ENCODE data around the gene RPS15. TPM values are rescaled to one million over a fixed set of nuclear protein-coding genes. Genes with fewer than 3 reads are reported as not detected.

Gene RPS15
- total and polyA plus RNA-seq, 2 donors (not counting 3 experiments of a cell fraction or from before 2014, with no cell fraction given), result 1,260 to 3,270 TPM

- CTCF ChIA-PET, result no interaction called here
- no peaks in the 10 kb centered on the region for H3K27me3 ChIP-seq (ENCODE audit: control insufficient read depth in 2 of 2, insufficient read depth in 2 of 2, low read length in 2 of 2)
- H3K9me1 ChIP-seq (replicated peaks; ENCODE audit: control insufficient read depth, extremely low read depth, insufficient read depth, low read length), result no peaks in the 10 kb centered on the region
- no peak overlapping the region for H3K27ac ChIP-seq (ENCODE audit: insufficient read depth, low read depth, low read length)
- peaks cover 8% of the 10 kb centered on the region for H3K79me2 ChIP-seq (ENCODE audit: control insufficient read depth, insufficient read depth, low read length)
- no peak overlapping the region for H3K9ac ChIP-seq (replicated peaks; ENCODE audit: extremely low read depth, insufficient read depth, low read length)
- no peak overlapping the region for H3K4me2 ChIP-seq (ENCODE audit: insufficient read depth, low read length)
- H3K9me3 ChIP-seq (replicated peaks; ENCODE audit: control insufficient read depth, insufficient read depth, low read length), result no peaks in the 10 kb centered on the region
- no peaks in the 10 kb centered on the region for H4K20me1 ChIP-seq (replicated peaks; ENCODE audit: control insufficient read depth, extremely low read depth, insufficient read depth, low read length)
- peaks cover 0 to 47% of the 10 kb centered on the region in 2 experiments for H3K36me3 ChIP-seq (ENCODE audit: control insufficient read depth in 2 of 2, extremely low read depth in 1 of 2, insufficient read depth in 2 of 2, low read length in 2 of 2)
- no peak for TF ChIP-seq POLR2AphosphoS5 (IDR thresholded peaks at IDR 0.05; ENCODE audit: insufficient read depth, low read depth, low read length)
- no peak for TF ChIP-seq JUN (IDR thresholded peaks at IDR 0.05; ENCODE audit: borderline replicate concordance, insufficient read depth, insufficient read length, low read depth)
- intact Hi-C loops (cut with micrococcal nuclease) (no loop called here), dilution Hi-C loops (cut with MboI; ENCODE audit: extremely low pct_ligation_motif_present, low sequenced_read_pairs) (no loop called here)
- H3K4me1 ChIP-seq (ENCODE audit: control insufficient read depth, extremely low read depth, insufficient read depth, low read length), result no peaks in the 10 kb centered on the region
- no peak for DNase-seq (ENCODE audit: low read depth, low spot score)
- FAIRE-seq, result no peak
- POLR2A ChIA-PET, result no interaction called here
- no TSS peak for BruUV-seq (replicated peaks)
- no peak overlapping the region for H3K4me3 ChIP-seq (replicated peaks in 1 of 3; ENCODE audit: insufficient read depth in 1 of 3, low read depth in 1 of 3, low read length in 3 of 3)
- H2AFZ ChIP-seq (ENCODE audit: low read depth, low read length), result no peak overlapping the region
These were observed 4.2 kb upstream of the RPS15 start for GRCh38 chr19:1434040-1434366.

GRCh38 chr19:1434577-1435060 is 3.6 kb upstream of the RPS15 start:
- Histone ChIP-seq H3K4me2 (ENCODE audit: insufficient read depth, low read length) (no peak overlapping the region), H3K4me3 (replicated peaks in 1 of 3; ENCODE audit: insufficient read depth in 1 of 3, low read depth in 1 of 3, low read length in 3 of 3) (no peak overlapping the region), H3K9me3 (replicated peaks; ENCODE audit: control insufficient read depth, insufficient read depth, low read length) (no peaks in the 10 kb centered on the region), H4K20me1 (replicated peaks; ENCODE audit: control insufficient read depth, extremely low read depth, insufficient read depth, low read length) (no peaks in the 10 kb centered on the region), H2AFZ (ENCODE audit: low read depth, low read length) (no peak overlapping the region), H3K36me3 (ENCODE audit: control insufficient read depth in 2 of 2, extremely low read depth in 1 of 2, insufficient read depth in 2 of 2, low read length in 2 of 2) (peaks cover 0 to 41% of the 10 kb centered on the region in 2 experiments), H3K27ac (ENCODE audit: insufficient read depth, low read depth, low read length) (no peak overlapping the region), H3K27me3 (ENCODE audit: control insufficient read depth in 2 of 2, insufficient read depth in 2 of 2, low read length in 2 of 2) (no peaks in the 10 kb centered on the region), H3K79me2 (ENCODE audit: control insufficient read depth, insufficient read depth, low read length) (peaks cover 14% of the 10 kb centered on the region), H3K9ac (replicated peaks; ENCODE audit: extremely low read depth, insufficient read depth, low read length) (no peak overlapping the region), H3K9me1 (replicated peaks; ENCODE audit: control insufficient read depth, extremely low read depth, insufficient read depth, low read length) (no peaks in the 10 kb centered on the region), H3K4me1 (ENCODE audit: control insufficient read depth, extremely low read depth, insufficient read depth, low read length) (peaks cover 2% of the 10 kb centered on the region)
- ChIA-PET POLR2A (no interaction called here), CTCF (no interaction called here)
- DNase-seq (ENCODE audit: low read depth, low spot score) (no peak), FAIRE-seq (no peak)
- no TSS peak for BruUV-seq (replicated peaks)
- dilution Hi-C loops (cut with MboI; ENCODE audit: extremely low pct_ligation_motif_present, low sequenced_read_pairs), result no loop called here
- TF ChIP-seq CTCF (IDR thresholded peaks at IDR 0.05; ENCODE audit: extremely low read depth in 1 of 2, insufficient read depth in 1 of 2, low read depth in 1 of 2, low read length in 2 of 2) (no peak), GATA2 (IDR thresholded peaks at IDR 0.05; ENCODE audit: insufficient read depth, insufficient read length, low read depth, low read length) (no peak)
- TF ChIP-seq, protein P1, sequence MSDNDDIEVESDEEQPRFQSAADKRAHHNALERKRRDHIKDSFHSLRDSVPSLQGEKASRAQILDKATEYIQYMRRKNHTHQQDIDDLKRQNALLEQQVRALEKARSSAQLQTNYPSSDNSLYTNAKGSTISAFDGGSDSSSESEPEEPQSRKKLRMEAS (IDR thresholded peaks at IDR 0.05; ENCODE audit: insufficient read depth, insufficient read length), result no peak
- intact Hi-C loops (cut with micrococcal nuclease), result no loop called here
